Activated naive CD4-positive, alpha-beta T cell treated with anti-CD3 and anti-CD28 coated beads, Interleukin-2, amount 50 U/mL, for 16 hours (primary cell): ENCODE data around the gene UFSP1.
A peak's percentile ranks its signal among the peaks of the same experiment; 100 is the strongest.
"Not testable (repeated sequence)": the region's sequence is repeated elsewhere in the genome, so short reads cannot be mapped to it uniquely, and the experiment has no call there.

Source experiments
- DNase-seq: peaks from one replicate; pipeline ENCODE4 v3.0.0-alpha.2; 2020

The UFSP1 gene

GRCh38 chr7:100879685-100880261 is 9.7 kb downstream of the UFSP1 start:
- no peak for DNase-seq

GRCh38 chr7:100878685-100879084 is 10.8 kb downstream of the UFSP1 start:
- DNase-seq = no peak

- no peak for DNase-seq
Measured at GRCh38 chr7:100878013-100878412, 11.5 kb downstream of the UFSP1 start.

- DNase-seq = peak; percentile 42
Measured at GRCh38 chr7:100875356-100875751, 14.2 kb downstream of the UFSP1 start.

- peak; percentile 99 for DNase-seq
Measured at GRCh38 chr7:100874577-100875355, 14.7 kb downstream of the UFSP1 start, which contains the start of gene SRRT. Gene SRRT (plus strand): TSS chr7:100875103. CDS start chr7:100875591, 488 bp downstream.

- no peak for DNase-seq
Measured at GRCh38 chr7:100874300-100874576, 15.3 kb downstream of the UFSP1 start.

- no peak for DNase-seq
Measured at GRCh38 chr7:100873599-100874299, 15.8 kb downstream of the UFSP1 start.

- no peak for DNase-seq
Measured at GRCh38 chr7:100867776-100868485, 21.6 kb downstream of the UFSP1 start.

- DNase-seq = peak; percentile 69
Measured at GRCh38 chr7:100867040-100867775, 22.3 kb downstream of the UFSP1 start, which contains the start of gene TRIP6. Gene TRIP6 (plus strand): TSS chr7:100867387. CDS start chr7:100867498, 111 bp downstream.

GRCh38 chr7:100866729-100867039 is 22.8 kb downstream of the UFSP1 start:
- no peak for DNase-seq

GRCh38 chr7:100865938-100866728 is 23.4 kb downstream of the UFSP1 start:
- peak; percentile 45 for DNase-seq

GRCh38 chr7:100865372-100865911 is 24.1 kb downstream of the UFSP1 start:
- no peak for DNase-seq

GRCh38 chr7:100864263-100864845 is 25.2 kb downstream of the UFSP1 start:
- DNase-seq = no peak

GRCh38 chr7:100863406-100863950 is 26.0 kb downstream of the UFSP1 start:
- no peak for DNase-seq

- no peak for DNase-seq
Measured at GRCh38 chr7:100861616-100861985, 27.9 kb downstream of the UFSP1 start.

- DNase-seq = no peak
Measured at GRCh38 chr7:100860702-100861615, 28.6 kb downstream of the UFSP1 start.

GRCh38 chr7:100859856-100860255 is 29.7 kb downstream of the UFSP1 start:
- no peak for DNase-seq

- no peak for DNase-seq
Measured at GRCh38 chr7:100856871-100857282, 32.6 kb downstream of the UFSP1 start.

GRCh38 chr7:100855515-100855914 is 34.0 kb downstream of the UFSP1 start:
- no peak for DNase-seq

- DNase-seq = not testable (repeated sequence)
Measured at GRCh38 chr7:100854899-100855298, 34.6 kb downstream of the UFSP1 start.
